NCI-H524 (cell line): ENCODE measurements around the gene DYNLT4.
"Not testable (repeated sequence)": the region's sequence is repeated elsewhere in the genome, so short reads cannot be mapped to it uniquely, and the experiment has no call there.

Experiments used
- DNase-seq, 2 experiments: peaks; one replicate each; lab custom pipeline; 2025; lab: John Stamatoyannopoulos, UW

Gene DYNLT4

DNA sequence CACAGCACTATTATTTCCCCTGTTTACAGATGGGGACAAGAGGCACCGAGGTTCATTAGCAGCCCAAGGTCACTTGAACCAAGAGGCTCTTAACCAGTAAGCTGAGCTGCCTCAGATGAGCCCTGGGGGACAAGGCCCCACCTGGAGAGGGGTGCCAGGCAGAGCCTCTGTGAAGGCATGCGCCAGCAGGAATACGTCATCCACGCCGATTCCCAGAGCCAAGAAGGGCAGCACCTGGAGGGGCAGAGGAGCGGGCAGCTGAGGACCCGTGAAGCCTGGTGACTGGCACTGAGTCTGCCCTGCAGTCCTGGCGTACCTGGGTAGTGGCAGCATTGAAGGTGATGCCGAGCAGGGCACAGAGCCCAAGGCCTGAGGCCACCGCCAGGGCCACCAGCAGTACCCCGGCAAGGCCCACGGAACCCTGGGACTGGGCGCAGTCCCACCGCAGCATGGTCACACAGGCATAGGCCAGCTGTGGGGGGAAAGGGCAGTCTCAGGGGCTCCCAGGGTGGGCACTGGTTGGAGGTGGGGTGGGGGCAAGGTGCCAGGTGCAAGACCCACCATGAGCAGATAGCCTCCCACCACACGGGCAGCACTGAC is 21.8 kb upstream of the DYNLT4 start:
- DNase-seq, result no peak

DNA sequence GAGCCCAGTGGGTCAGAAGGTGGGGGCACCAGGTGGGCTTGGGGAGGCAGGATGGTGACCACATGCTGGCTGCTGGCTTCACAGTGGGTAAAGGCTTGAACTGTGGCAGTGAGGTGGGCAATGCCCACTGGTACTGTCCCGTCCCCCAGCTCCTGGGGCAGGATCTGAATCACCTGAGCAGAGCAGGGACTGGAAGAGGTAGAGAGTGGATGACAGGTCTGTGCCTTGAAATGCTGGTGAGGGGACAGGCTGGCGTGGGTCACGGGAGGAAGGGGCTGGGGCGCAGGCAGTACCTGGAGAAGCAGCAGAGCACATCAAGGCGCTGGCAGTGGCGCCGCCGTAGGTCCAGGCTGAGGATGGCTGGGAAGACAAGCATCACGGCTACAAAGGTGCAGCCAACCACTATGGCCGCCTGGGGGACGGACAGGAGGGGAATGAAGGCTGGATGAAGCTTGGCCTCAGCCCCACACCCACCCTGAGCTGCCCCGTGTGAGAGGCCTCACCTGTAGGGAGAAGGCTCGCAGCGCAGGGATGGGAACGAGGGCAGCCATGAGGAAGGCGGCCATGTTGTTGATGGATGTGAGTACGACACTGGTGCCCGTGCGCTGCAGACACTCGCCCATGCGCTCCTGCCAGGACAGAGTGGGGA is 21.0 kb upstream of the DYNLT4 start:
- no peak for DNase-seq

DNA sequence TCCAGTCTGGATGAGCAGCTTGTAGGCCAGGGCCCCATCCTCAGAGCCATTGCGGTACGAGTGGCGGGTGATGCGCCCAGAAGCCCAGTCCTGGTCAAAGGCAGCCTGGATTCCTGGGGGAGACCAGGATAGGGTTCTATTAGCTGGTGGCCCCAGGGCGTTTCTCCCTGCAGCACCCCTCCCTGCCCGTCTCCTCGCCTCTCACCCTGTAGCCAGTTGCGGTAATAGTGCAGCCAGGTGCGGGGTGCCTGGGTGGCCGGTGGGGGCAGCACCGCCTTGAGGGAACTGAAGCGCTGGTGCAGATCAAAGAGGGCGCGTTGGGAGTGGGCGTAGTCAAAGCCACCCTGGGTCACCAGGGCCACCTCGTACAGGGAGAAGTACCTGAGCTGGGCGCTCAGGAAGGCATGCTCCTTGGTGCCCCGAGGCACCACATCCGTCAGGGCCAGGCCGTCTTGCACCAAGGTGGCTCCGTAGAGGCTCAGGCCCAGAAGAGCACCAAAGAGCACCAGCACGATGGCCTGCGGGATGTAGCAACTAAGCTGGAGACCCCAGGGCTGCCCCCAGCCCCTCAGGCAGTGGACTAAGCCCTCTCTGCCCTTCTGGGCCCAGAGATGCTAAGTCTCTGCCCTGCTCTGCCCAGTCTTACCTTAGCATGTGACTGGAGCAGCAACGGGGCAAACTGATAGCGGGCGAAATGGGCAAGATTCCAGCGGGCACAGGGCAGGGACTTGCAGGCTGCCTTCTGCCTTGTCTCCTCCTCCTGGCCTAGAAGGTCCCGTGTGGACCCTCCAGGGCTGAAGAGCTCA is 20.2 kb upstream of the DYNLT4 start:
- DNase-seq, result no peak

DNA sequence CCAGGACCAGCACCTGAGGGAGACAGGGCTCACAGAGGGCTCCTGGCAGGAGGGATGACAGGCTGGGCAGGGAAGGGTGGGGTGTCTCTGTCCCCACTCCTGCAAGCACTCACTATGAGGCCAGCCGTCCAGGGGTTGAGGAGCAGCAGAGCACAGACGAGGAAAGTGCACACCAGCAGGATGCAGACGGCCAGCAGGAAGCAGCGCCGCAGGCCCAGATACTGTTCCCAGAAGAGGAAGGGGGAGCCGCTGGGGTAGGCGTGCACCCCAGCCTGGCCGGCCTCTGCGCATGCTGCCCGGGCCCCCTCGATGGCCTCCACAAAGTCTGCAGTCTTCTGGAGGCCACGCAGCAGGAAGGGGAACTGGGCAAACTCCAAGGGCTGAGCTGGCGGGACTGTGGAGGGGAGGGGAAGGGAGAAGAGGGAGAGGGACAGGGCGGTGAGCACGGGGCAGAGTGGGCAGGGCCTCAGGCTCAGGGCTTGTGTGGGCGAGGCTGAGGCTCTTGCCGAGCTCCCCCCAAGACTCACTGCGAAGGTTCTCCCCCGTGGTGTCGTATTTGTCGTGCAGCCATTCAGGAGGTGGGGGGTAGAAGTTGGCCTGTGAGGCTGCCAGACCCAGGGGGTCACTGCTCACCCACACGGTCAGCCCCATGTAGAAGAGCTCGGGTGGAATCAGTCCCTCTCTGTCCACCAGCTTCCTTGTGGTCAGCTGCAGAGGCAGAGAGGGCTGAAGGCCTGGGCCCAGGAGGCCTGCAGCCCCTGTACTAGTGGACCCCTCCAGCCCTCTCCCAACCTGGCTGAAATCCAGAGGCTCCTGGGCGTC is 19.4 kb upstream of the DYNLT4 start:
- no peak for DNase-seq

DNA sequence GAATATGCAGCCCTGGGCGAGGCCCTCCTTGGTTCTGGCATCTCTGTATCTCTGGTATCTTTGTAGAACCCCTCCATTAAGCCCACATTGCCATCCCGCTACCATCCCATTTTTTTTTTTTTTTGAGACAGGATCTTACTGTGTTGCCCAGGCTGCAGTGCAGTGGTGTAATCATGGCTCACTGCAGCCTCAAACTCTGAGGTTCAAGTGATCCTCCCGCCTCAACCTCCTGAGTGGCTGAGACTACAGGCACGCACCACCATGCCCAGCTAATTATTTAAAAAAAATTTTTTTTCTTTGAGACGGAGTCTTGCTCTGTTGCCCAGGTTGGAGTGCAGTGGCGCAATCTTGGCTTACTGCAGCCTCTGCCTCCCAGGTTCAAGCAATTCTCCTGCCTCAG is 17.2 kb upstream of the DYNLT4 start:
- DNase-seq, result not testable (repeated sequence)

DNA sequence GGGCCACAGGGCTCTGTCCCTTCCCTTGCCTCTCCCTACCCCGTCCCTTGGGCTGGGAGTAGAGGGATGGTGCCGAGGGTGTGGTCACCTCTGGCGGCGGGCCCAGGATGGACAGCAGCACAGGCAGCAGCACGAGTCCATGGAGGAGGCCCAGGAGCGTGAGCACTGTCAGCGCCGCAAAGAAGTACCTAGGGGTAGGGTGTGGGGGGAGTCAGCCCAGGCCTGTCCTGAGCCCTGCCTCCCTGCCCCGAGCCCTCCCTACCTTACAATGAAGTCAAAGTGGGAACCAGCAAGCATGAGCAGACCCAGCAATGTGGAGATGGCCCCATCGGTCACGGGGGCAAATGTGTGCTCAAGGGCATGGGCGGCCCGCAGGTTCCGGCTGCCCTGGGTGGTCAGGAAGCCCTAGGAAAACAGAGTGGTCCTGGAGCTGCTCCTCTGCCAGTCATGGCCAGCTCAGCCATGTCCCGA is 15.9 kb upstream of the DYNLT4 start:
- DNase-seq, result no peak

DNA sequence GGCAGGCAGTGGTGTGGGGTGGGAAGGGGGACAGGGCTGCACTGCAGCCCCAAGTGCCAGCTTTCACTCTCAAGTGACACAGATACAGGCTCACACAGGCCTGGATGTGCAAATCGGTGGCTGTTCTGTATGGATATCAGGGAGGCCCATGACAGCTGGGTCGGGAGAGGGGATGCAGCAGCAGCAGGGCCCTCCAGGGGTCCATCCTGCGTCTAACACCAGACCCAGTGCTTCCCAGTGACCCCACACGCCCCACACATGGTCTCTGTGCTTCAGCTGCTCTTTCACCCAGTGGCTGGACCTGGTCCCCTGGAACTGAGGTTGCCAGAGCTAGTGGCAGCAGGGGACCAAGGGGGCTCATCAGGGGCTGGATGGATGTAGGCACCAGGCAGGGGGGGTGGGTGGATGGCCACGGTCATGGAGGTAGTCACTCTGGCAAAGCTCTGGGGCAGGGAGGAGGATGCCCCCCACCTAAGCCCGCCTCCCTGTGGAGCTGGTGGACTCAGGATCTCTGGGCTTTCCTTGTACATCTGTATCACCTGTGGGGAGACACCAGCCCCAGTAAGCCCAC is 15.1 kb upstream of the DYNLT4 start:
- DNase-seq, result no peak

DNA sequence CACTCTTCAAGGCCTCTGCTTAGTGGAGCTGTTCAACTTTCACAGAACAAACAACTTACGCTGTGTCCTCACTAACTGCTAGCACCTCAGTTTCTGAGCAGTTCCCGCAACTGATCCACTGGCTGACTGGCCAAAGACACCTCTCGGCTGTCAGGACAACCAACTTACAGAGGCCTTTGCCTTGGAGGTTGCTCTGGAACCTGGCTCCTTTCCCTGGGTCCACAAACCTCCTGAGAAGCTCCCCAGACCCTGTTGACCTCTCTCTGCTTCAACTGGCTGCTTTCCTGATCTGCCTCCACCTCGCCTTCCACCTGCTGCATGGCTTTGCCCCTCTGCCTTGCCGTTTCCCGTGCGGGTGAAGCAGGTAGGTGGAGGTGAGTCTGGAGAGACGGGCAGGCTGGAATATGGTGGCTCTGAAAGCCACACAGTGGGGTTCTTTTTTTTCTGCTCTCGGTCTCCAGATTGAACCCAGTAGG is 14.1 kb upstream of the DYNLT4 start:
- no peak for DNase-seq

DNA sequence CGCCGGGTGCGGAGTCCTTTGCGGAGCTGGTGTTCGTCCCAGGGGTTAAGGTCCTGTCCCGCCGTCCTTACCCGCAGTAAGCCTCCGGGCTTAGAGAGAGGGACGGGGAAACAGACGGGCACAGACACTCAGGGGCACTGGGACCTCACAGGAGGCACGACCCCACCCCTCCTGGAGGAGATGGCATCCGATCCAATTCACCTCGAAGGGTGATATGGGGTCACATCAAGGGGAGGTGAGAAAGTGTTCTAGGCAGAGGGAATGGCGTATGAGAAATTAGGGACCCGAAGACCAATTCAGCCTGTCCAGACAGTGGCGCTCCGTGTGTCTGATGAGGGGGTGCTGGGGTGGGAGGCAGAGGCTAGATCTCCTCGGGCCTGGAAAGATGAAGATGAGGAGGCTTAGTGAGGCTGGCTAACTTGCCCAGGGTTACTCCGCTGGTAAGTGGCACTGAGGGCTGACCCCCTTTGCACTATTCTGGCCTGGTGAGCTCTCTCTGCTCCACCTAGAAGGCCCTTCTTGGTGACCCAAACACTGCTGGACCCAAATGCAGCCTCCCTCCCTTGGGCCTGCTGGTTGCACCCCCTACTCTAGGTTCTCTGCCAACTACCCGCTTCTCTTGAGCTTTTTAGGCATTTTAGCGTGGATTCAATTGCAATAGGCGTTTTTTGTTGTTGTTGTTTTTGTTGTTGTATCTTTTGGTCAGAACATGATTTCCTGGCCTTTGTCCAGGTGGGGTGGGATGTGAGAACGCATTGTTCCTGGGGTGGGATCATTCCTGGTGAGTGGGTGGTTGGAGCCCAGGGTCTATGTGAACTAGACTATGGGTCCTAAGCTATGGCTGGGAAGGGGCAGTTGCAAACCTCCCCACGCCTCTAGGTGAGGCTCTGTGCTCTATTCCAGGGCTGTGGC is 13.4 kb upstream of the DYNLT4 start:
- DNase-seq, result no peak

DNA sequence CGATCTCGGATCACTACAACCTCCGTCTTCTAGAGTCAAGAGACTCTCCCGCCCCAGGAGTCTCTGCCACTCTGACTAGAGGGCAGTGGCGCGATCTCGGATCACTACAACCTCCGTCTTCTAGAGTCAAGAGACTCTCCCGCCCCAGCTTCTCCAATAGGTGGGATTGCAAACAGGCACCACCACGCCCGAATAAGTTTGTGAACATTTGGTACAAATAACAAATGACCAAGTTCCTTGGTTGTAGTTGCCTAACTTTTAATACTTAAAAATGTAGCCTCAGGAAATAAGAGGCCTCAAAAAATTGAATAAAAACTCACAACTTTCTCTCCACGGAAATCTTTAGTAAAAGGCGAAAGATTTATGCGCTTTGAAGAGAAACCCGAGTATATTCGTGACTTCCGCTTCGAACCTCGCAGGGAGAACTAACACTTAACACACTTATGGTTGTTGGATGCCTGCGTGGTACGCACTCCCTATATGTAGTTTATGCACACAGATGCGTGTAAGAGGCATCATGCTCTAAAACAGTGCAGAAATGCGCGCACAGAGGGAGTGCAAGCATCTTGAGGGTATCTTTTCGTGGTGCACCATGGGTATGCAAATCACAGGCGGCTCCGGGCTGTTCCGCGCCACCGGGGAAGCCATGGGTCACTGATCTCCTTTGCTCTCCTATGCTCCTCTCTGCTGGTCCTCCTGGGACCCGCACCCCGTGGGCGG is 12.6 kb upstream of the DYNLT4 start:
- DNase-seq, result peak; percentile 64 to 85

DNA sequence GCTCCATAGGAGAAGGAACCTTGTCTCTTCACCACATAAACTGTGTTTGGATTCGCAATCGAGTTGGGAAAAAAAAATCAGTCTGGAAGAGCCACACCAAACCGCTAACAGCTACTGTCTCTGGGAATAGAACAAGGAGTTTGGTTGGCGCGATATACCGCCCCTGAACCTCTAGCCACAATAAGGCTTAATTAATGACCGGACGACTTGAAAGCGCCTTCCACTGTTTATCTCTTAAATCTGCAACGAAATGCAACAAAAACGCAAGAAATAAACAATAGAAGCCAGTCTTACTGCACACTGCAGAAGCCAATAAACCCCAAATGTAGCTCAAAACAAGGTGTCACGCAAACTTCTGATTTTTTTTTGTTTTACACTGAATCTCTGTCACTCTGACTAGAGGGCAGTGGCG is 12.1 kb upstream of the DYNLT4 start:
- DNase-seq, result peak in 1 of 2 experiments; percentile 50

DNA sequence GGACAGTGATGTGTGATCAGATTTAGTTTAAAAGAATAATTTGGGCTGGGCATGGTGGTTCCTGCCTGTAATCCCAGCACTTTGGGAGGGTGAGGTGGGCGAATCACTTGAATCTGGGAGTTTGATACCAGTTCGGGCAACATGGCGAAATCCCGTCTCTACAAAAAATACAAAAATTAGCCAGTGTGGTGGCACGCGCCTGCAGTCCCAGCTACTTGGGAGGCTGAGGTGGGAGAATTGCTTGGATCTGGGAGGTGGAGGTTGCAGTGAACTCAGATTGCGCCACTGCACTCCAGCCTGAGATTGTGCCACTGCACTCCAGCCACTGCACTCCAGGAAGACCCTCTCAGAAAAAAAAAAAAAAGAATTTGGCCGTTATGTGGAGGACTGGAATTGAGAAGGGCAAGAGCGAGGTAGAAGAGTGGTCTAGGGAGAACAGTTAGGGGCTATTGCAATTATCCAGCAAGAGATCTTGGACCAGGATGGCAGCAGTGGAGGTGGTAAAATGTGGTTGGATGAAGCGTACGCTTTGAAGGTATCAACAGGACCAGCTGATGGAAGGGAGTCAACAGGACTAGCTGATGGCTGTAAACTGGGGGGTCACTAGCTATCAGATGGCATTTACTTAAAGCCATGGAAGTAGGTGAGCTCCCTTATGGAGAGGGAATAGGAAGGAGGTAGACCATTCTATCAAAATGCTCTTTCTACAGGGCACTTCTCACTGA is 10.8 kb upstream of the DYNLT4 start:
- no peak for DNase-seq

DNA sequence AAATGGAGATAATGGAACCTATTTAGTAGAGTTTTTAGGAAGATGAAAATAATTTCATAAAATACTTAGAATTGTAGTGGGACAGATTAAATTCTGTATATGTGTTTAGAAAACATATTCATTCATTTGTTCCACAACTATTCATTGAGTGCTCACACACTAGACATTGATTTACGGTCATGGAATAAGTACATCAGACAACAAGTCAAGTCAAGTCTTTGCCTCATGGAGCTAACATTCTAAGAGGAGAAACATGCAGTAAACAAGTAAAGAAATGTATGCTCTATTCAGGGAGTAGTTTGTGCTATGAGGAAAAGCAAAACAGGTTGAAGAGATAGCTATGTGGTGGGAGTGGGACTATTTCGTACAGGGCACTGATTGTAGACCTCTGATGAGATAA is 10.2 kb upstream of the DYNLT4 start:
- DNase-seq, result no peak

DNA sequence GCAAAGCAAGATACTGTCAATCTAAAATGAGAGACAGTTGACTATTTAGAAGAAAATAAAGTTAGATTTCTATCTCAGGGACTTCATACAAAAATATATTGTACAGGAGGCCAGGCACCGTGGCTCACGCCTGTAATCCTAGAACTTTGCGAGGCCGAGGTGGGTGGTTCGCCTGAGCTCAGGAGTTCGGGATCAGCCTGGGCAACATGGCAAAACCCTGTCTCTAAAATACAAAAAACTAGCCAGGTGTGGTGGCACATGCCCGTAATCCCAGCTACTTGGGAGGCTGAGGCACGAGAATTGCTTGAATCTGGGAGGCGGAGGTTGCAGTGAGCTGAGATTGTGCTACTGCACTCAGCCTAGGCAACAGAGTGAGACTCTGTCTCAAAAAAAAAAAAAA is 8.8 kb upstream of the DYNLT4 start:
- DNase-seq, result not testable (repeated sequence)

DNA sequence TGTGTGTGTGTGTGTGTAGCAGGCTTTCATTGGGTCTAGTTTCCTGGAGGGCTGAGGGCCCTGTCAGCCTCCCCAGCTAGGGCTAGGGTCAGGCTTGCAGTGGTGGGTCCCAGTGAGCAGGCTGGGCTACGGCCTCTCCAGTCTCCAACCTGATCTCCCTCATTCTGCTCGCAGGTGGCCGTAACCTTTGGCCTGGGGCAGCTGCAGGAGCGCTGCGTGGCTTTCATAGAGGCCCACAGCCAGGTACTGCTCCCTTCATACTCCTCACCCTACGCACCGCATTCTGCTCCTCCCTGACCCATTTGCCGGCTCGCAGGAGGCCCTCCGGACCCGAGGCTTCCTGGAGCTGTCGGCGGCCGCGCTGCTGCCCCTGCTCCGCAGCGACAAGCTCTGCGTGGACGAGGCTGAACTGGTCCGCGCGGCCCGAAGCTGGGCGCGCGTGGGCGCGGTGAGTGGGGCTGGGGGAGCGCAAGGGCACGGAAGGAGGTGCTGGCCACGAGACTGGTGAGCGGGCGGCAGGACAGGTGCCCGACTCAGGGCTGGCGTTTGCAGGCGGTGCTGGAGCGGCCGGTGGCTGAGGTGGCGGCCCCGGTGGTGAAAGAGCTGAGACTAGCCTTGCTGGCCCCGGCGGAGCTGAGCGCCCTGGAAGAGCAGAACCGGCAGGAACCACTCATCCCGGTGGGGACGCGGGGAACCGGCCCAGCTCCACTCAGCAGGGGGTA is 5.8 kb upstream of the DYNLT4 start:
- no peak for DNase-seq

DNA sequence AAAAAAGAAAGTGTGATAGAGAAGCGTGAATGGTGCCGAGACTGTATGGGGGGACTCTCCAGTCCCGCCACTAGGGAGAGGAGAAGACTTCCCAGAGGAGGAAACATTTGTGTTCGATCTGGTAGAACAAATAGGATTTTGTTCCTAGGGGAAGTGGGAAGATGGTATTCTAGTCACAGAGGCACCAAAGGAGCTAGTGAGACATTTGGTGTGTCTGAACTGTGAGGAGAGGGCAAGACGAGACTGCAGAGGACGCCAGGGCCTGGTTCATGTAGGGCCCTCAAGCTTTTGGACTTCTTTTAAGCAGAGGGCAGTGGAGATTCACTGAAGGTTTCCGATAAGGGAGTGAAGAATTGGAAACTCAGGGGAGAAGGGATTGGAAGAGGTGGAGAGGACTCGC is 4.1 kb upstream of the DYNLT4 start:
- no peak for DNase-seq

DNA sequence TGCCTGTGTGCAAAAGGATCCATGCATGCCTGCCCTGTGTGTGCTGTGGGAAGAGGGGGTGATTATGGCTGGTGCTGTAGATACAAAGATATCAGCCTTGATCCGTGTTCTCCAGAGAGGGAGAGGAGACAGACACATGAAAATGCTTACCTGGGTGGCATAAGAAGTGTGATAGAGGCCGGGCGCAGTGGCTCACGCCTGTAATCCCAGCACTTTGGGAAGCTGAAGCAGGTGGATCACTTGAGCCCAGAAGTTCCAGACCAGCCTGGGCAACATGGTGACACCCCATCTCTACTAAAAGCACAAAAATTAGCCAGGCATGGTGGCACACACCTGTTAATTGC is 3.6 kb upstream of the DYNLT4 start:
- DNase-seq, result not testable (repeated sequence)

DNA sequence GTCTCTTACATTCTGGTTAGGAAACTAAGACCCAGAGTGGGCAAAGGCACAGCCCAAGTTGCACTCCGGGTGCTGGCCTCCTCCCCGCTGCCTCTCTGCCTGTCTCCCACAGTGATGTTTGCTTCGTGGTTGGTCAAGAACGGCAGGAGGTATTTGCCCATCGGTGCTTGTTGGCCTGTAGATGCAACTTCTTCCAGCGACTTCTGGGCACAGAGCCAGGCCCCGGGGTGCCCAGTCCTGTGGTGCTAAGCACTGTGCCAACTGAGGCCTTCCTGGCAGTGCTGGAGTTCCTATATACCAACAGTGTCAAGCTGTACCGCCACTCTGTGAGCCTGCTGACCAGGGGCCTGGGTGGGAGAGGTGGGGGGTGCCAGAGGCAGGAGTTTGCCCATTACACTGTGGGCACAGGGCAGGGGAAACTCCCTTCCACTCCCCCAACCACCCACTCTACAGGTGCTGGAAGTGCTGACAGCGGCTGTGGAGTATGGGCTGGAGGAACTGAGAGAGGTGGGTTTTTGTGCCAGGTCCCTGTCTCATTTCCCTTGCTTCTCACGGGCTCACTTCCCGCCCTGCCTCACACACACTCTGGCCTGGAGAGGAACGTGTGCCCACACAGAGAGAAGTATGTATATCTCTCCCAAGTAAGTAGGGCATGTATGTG is 3.1 kb upstream of the DYNLT4 start:
- no peak for DNase-seq
